Measurements from ENCODE around the gene CSRNP2. TPM values are rescaled to one million over a fixed set of nuclear protein-coding genes. Genes with fewer than 3 reads are reported as not detected.

Gene CSRNP2
- total and polyA plus RNA-seq, 2 of the 13 experiments (the other 11 are each of a cell fraction or from before 2014, with no cell fraction given): 4.8 to 7.3 TPM

DNA sequence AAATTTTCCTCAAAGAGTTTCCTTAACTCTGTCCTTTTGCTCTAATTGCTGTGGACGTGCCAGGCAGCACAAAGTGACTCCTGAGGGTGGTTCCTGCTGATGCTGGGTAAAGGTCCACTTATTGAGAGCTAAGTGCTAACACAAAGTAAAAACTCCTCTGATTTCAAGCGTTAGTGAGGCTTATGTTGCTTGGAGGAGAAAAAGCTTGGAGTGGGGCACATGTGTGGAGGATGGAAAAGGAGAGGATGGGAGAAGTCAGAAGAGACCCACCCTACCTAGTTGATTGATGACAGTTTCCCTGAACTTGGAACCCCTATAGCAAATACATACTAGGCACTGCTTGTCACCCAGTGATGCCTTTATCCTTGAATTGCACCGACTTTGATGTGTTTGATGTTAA lies 47.1 kb downstream of the CSRNP2 start (continued):
- TF ChIP-seq CREB1 (IDR thresholded peaks at IDR 0.05): no peak
- TF ChIP-seq CREB1 (CRISPR knock-in tag; IDR thresholded peaks at IDR 0.05): no peak
- no peak for TF ChIP-seq KDM5B (CRISPR knock-in tag; IDR thresholded peaks at IDR 0.05; ENCODE audit: borderline replicate concordance)
- TF ChIP-seq, protein P1, sequence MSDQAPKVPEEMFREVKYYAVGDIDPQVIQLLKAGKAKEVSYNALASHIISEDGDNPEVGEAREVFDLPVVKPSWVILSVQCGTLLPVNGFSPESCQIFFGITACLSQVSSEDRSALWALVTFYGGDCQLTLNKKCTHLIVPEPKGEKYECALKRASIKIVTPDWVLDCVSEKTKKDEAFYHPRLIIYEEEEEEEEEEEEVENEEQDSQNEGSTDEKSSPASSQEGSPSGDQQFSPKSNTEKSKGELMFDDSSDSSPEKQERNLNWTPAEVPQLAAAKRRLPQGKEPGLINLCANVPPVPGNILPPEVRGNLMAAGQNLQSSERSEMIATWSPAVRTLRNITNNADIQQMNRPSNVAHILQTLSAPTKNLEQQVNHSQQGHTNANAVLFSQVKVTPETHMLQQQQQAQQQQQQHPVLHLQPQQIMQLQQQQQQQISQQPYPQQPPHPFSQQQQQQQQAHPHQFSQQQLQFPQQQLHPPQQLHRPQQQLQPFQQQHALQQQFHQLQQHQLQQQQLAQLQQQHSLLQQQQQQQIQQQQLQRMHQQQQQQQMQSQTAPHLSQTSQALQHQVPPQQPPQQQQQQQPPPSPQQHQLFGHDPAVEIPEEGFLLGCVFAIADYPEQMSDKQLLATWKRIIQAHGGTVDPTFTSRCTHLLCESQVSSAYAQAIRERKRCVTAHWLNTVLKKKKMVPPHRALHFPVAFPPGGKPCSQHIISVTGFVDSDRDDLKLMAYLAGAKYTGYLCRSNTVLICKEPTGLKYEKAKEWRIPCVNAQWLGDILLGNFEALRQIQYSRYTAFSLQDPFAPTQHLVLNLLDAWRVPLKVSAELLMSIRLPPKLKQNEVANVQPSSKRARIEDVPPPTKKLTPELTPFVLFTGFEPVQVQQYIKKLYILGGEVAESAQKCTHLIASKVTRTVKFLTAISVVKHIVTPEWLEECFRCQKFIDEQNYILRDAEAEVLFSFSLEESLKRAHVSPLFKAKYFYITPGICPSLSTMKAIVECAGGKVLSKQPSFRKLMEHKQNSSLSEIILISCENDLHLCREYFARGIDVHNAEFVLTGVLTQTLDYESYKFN (CRISPR knock-in tag; conservative IDR thresholded peaks at IDR 0.05): peak; percentile 71; the same call in 1 of the 2 replicates
- no peak for TF ChIP-seq ETV6 (CRISPR knock-in tag; conservative IDR thresholded peaks at IDR 0.05)
- TF ChIP-seq SNAPC4 (CRISPR knock-in tag; IDR thresholded peaks at IDR 0.05): no peak
- TF ChIP-seq DNMT1 (CRISPR knock-in tag; IDR thresholded peaks at IDR 0.05): no peak
- TF ChIP-seq, protein P2, sequence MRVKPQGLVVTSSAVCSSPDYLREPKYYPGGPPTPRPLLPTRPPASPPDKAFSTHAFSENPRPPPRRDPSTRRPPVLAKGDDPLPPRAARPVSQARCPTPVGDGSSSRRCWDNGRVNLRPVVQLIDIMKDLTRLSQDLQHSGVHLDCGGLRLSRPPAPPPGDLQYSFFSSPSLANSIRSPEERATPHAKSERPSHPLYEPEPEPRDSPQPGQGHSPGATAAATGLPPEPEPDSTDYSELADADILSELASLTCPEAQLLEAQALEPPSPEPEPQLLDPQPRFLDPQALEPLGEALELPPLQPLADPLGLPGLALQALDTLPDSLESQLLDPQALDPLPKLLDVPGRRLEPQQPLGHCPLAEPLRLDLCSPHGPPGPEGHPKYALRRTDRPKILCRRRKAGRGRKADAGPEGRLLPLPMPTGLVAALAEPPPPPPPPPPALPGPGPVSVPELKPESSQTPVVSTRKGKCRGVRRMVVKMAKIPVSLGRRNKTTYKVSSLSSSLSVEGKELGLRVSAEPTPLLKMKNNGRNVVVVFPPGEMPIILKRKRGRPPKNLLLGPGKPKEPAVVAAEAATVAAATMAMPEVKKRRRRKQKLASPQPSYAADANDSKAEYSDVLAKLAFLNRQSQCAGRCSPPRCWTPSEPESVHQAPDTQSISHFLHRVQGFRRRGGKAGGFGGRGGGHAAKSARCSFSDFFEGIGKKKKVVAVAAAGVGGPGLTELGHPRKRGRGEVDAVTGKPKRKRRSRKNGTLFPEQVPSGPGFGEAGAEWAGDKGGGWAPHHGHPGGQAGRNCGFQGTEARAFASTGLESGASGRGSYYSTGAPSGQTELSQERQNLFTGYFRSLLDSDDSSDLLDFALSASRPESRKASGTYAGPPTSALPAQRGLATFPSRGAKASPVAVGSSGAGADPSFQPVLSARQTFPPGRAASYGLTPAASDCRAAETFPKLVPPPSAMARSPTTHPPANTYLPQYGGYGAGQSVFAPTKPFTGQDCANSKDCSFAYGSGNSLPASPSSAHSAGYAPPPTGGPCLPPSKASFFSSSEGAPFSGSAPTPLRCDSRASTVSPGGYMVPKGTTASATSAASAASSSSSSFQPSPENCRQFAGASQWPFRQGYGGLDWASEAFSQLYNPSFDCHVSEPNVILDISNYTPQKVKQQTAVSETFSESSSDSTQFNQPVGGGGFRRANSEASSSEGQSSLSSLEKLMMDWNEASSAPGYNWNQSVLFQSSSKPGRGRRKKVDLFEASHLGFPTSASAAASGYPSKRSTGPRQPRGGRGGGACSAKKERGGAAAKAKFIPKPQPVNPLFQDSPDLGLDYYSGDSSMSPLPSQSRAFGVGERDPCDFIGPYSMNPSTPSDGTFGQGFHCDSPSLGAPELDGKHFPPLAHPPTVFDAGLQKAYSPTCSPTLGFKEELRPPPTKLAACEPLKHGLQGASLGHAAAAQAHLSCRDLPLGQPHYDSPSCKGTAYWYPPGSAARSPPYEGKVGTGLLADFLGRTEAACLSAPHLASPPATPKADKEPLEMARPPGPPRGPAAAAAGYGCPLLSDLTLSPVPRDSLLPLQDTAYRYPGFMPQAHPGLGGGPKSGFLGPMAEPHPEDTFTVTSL (CRISPR knock-in tag; IDR thresholded peaks at IDR 0.05; ENCODE audit: borderline replicate concordance): peak; percentile 60; the same call in 1 of the 2 replicates
- no peak for TF ChIP-seq FOXC1 (CRISPR knock-in tag; IDR thresholded peaks at IDR 0.05; ENCODE audit: borderline replicate concordance)
- TF ChIP-seq, protein P3, sequence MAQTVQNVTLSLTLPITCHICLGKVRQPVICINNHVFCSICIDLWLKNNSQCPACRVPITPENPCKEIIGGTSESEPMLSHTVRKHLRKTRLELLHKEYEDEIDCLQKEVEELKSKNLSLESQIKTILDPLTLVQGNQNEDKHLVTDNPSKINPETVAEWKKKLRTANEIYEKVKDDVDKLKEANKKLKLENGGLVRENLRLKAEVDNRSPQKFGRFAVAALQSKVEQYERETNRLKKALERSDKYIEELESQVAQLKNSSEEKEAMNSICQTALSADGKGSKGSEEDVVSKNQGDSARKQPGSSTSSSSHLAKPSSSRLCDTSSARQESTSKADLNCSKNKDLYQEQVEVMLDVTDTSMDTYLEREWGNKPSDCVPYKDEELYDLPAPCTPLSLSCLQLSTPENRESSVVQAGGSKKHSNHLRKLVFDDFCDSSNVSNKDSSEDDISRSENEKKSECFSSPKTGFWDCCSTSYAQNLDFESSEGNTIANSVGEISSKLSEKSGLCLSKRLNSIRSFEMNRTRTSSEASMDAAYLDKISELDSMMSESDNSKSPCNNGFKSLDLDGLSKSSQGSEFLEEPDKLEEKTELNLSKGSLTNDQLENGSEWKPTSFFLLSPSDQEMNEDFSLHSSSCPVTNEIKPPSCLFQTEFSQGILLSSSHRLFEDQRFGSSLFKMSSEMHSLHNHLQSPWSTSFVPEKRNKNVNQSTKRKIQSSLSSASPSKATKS (CRISPR knock-in tag; IDR thresholded peaks at IDR 0.05): no peak
- TF ChIP-seq ELF3 (CRISPR knock-in tag; IDR thresholded peaks at IDR 0.05): peak; percentile 39; the same call in 1 of the 2 replicates
- TF ChIP-seq NFE2 (CRISPR knock-in tag; IDR thresholded peaks at IDR 0.05): no peak
- TF ChIP-seq ZNF468 (CRISPR knock-in tag; IDR thresholded peaks at IDR 0.05): no peak
- TF ChIP-seq MIXL1 (CRISPR knock-in tag; IDR thresholded peaks at IDR 0.05): 0 out of 2 replicates have a peak, but pooled peaks have one; percentile 22

All from HepG2 (cell line).